K562 (cell line): ENCODE results near the gene TSPAN1. TPM values are rescaled to one million over a fixed set of nuclear protein-coding genes. Genes with fewer than 3 reads are reported as not detected.

Source experiments
- CBX8 ChIP-seq: fragments of 200-600 bp; sonication (generic); IDR thresholded peaks from 2 replicates; pipeline ENCODE4 v1.6.1; 2012; ENCODE audit warnings: borderline replicate concordance, mixed run types, low read depth, mild to moderate bottlenecking, moderate library complexity, mixed read lengths, low read length, control low read depth, inconsistent platforms; ENCODE audit not compliant: poor library complexity, severe bottlenecking; ENCODE audit errors: extremely low read depth
- CSDE1 ChIP-seq, 2 experiments: fragments of 450-650 bp; IDR thresholded peaks; 2 replicates each; pipeline ENCODE4 v1.6.1; 2016; ENCODE audit warnings: mild to moderate bottlenecking in 1 of 2
- DMBX1 ChIP-seq: fragments of 250-450 bp; sonication (Bioruptor Pico); IDR thresholded peaks from 2 replicates; pipeline ENCODE4 v1.8.0; 2022; ENCODE audit warnings: inconsistent platforms, mild to moderate bottlenecking, moderate library complexity, borderline replicate concordance
- FIP1L1 ChIP-seq: fragments of 200-400 bp; formaldehyde crosslinking; IDR thresholded peaks from 2 replicates; pipeline ENCODE4 v1.6.1; 2018; ENCODE audit warnings: mild to moderate bottlenecking, low read depth, low read length; ENCODE audit not compliant: poor library complexity, severe bottlenecking
- FOXJ3 ChIP-seq: sonication (generic); formaldehyde crosslinking; IDR thresholded peaks from 2 replicates; pipeline ENCODE4 v1.4.0; 2020; ENCODE audit warnings: mild to moderate bottlenecking, missing genetic modification reagents
- FOXK2 ChIP-seq, 2 experiments: fragments of 450-650 bp; IDR thresholded peaks in 1 of 2; conservative IDR thresholded peaks in 1 of 2; 2 replicates each; pipeline ENCODE4 v1.6.1; 2016; ENCODE audit warnings: low read depth in 2 of 2, mild to moderate bottlenecking in 1 of 2
- SLC30A9 ChIP-seq: fragments of 250-450 bp; sonication (Bioruptor Pico); IDR thresholded peaks from 2 replicates; pipeline ENCODE4 v1.8.0; 2022; ENCODE audit warnings: mild to moderate bottlenecking, moderate library complexity
- STAT5A ChIP-seq: IDR thresholded peaks from 2 replicates; pipeline ENCODE4 v1.6.1; 2012; ENCODE audit warnings: low read length, inconsistent platforms, borderline replicate concordance
- ZBED1 ChIP-seq: IDR thresholded peaks from 2 replicates; pipeline ENCODE4 v1.6.1; 2014
- ZBTB17 ChIP-seq: fragments of 450-650 bp; formaldehyde crosslinking; IDR thresholded peaks from 2 replicates; pipeline ENCODE4 v1.4.0; 2020; ENCODE audit warnings: mild to moderate bottlenecking
- ZNF217 ChIP-seq: sonication (generic); formaldehyde crosslinking; IDR thresholded peaks from 2 replicates; pipeline ENCODE4 v1.8.0; 2022; ENCODE audit warnings: mild to moderate bottlenecking, missing genetic modification reagents
- ZNF584 ChIP-seq: fragments of 200-800 bp; sonication (Bioruptor generic); IDR thresholded peaks from 2 replicates; pipeline ENCODE4 v1.6.1; 2016; ENCODE audit warnings: low read depth, mild to moderate bottlenecking, missing genetic modification characterization, missing compliant biosample characterization
- ZNF77 ChIP-seq: fragments of 250-450 bp; sonication (Bioruptor Pico); IDR thresholded peaks from 2 replicates; pipeline ENCODE4 v1.5.0; 2020
- polyA plus RNA-seq, 8 experiments: library from polyadenylated mRNA; depleted of rRNA in 4 of 8; stranded (reverse) in 5 of 8; unstranded in 3 of 8; fragments of >200 nt; fragmentation: Nextera tagmentation in 2 of 8; fragmentation: Illumina TruSeq in 1 of 8; extraction: Ambion mirVana in 2 of 8; extraction: Trizol in 1 of 8; gene quantifications; 2 replicates each; pipeline versions ENCODE4 v1.2.1 to v1.2.3, GENCODE V29; 2011 to 2014; ENCODE audit warnings: inconsistent platforms in 1 of 8, missing spikeins in 1 of 8
- total RNA-seq, 7 experiments: library from RNA; depleted of rRNA in 6 of 7; stranded (reverse); fragments of >200 nt in 6 of 7; fragmentation: Illumina TruSeq in 2 of 7; extraction: Trizol in 2 of 7; gene quantifications; 2 replicates each; pipeline versions ENCODE4 v1.2.1 to v1.2.3, GENCODE V29; 2011 to 2021; ENCODE audit warnings: low replicate concordance in 1 of 7
- TF ChIP-seq, protein P1 (sequence below): fragments of 250-450 bp; sonication (Bioruptor Pico); IDR thresholded peaks from 2 replicates; pipeline ENCODE4 v1.8.0; 2021; ENCODE audit warnings: mild to moderate bottlenecking, moderate library complexity
- TF ChIP-seq, protein P2 (sequence below): fragments of 250-450 bp; sonication (Bioruptor Pico); IDR thresholded peaks from 2 replicates; pipeline ENCODE4 v1.4.0; 2020
- TF ChIP-seq, protein P3 (sequence below), 2 experiments: IDR thresholded peaks; 2 replicates each; pipeline ENCODE4 v1.6.1; 2012; ENCODE audit warnings: improper control_type of control experiment in 2 of 2, low read depth in 2 of 2, low read length in 2 of 2, borderline replicate concordance in 1 of 2

The TSPAN1 gene
- total and polyA plus RNA-seq, 9 of the 15 experiments (the other 6 are each of a cell fraction or from before 2014, with no cell fraction given): 0.58 TPM; not detected in 8

DNA sequence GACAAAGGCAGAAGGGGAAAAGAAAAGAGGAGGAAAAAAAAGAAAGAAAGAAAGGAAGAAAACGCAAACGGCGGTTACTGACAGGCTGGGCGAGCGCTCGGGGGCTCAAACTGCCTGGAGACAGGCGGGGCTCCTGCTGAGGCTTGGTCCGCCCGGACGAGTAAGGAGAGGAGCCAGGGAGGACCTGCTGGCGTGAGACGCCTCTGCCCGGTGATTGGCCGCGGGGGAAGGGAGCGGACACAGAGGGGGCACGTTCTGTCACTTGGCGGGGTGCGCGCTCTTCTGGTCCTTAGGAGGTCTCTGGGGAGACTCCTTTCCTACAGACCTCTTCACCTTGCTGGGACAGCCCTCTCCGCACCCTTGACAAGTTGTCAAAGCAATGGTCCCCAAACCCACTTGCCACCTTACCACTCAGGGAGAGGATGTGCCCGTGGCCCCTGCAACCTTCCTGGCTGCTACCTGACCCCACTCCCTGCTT, 41.7 kb upstream of the TSPAN1 start (continued):
- TF ChIP-seq, protein P1, sequence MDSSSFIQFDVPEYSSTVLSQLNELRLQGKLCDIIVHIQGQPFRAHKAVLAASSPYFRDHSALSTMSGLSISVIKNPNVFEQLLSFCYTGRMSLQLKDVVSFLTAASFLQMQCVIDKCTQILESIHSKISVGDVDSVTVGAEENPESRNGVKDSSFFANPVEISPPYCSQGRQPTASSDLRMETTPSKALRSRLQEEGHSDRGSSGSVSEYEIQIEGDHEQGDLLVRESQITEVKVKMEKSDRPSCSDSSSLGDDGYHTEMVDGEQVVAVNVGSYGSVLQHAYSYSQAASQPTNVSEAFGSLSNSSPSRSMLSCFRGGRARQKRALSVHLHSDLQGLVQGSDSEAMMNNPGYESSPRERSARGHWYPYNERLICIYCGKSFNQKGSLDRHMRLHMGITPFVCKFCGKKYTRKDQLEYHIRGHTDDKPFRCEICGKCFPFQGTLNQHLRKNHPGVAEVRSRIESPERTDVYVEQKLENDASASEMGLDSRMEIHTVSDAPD: no peak
- TF ChIP-seq ZNF217 (CRISPR knock-in tag) (no peak), CBX8 (no peak), ZNF584 (no peak), SLC30A9 (CRISPR knock-in tag) (no peak), ZBTB17 (CRISPR knock-in tag) (no peak), ZNF77 (no peak), ZBED1 (no peak), STAT5A (no peak), FIP1L1 (no peak), CSDE1 (IDR thresholded peaks at IDR 0.05) (no peak), FOXK2 (conservative IDR thresholded peaks at IDR 0.05 in 1 of 2, IDR thresholded peaks at IDR 0.05 in 1 of 2; ENCODE audit: low read depth in 2 of 2) (no peak), DMBX1 (CRISPR knock-in tag) (no peak), FOXJ3 (CRISPR knock-in tag) (no peak)
- TF ChIP-seq, protein P2, sequence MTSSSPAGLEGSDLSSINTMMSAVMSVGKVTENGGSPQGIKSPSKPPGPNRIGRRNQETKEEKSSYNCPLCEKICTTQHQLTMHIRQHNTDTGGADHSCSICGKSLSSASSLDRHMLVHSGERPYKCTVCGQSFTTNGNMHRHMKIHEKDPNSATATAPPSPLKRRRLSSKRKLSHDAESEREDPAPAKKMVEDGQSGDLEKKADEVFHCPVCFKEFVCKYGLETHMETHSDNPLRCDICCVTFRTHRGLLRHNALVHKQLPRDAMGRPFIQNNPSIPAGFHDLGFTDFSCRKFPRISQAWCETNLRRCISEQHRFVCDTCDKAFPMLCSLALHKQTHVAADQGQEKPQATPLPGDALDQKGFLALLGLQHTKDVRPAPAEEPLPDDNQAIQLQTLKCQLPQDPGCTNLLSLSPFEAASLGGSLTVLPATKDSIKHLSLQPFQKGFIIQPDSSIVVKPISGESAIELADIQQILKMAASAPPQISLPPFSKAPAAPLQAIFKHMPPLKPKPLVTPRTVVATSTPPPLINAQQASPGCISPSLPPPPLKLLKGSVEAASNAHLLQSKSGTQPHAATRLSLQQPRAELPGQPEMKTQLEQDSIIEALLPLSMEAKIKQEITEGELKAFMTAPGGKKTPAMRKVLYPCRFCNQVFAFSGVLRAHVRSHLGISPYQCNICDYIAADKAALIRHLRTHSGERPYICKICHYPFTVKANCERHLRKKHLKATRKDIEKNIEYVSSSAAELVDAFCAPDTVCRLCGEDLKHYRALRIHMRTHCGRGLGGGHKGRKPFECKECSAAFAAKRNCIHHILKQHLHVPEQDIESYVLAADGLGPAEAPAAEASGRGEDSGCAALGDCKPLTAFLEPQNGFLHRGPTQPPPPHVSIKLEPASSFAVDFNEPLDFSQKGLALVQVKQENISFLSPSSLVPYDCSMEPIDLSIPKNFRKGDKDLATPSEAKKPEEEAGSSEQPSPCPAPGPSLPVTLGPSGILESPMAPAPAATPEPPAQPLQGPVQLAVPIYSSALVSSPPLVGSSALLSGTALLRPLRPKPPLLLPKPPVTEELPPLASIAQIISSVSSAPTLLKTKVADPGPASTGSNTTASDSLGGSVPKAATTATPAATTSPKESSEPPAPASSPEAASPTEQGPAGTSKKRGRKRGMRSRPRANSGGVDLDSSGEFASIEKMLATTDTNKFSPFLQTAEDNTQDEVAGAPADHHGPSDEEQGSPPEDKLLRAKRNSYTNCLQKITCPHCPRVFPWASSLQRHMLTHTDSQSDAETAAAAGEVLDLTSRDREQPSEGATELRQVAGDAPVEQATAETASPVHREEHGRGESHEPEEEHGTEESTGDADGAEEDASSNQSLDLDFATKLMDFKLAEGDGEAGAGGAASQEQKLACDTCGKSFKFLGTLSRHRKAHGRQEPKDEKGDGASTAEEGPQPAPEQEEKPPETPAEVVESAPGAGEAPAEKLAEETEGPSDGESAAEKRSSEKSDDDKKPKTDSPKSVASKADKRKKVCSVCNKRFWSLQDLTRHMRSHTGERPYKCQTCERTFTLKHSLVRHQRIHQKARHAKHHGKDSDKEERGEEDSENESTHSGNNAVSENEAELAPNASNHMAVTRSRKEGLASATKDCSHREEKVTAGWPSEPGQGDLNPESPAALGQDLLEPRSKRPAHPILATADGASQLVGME (CRISPR knock-in tag): peak; percentile 64; the same call in 1 of the 2 replicates
- TF ChIP-seq, protein P3, sequence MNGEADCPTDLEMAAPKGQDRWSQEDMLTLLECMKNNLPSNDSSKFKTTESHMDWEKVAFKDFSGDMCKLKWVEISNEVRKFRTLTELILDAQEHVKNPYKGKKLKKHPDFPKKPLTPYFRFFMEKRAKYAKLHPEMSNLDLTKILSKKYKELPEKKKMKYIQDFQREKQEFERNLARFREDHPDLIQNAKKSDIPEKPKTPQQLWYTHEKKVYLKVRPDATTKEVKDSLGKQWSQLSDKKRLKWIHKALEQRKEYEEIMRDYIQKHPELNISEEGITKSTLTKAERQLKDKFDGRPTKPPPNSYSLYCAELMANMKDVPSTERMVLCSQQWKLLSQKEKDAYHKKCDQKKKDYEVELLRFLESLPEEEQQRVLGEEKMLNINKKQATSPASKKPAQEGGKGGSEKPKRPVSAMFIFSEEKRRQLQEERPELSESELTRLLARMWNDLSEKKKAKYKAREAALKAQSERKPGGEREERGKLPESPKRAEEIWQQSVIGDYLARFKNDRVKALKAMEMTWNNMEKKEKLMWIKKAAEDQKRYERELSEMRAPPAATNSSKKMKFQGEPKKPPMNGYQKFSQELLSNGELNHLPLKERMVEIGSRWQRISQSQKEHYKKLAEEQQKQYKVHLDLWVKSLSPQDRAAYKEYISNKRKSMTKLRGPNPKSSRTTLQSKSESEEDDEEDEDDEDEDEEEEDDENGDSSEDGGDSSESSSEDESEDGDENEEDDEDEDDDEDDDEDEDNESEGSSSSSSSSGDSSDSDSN (IDR thresholded peaks at IDR 0.05; ENCODE audit: borderline replicate concordance in 1 of 2, low read depth in 2 of 2, low read length in 2 of 2): 0 out of 4 replicates have a peak, but pooled peaks of 1 of the 2 experiments have one; percentile 21
